ENCODE data around the gene TBRG1.

The TBRG1 gene

GRCh38 chr11:124622531-124623451, at the start of gene TBRG1:
Gene TBRG1 (plus strand): TSS chr11:124622864. CDS start chr11:124623084, 220 bp downstream.
- TF ChIP-seq SUZ12 (IDR thresholded peaks at IDR 0.05; ENCODE audit: extremely low read depth, insufficient read depth, insufficient read length) (no peak), ZNF274 (IDR thresholded peaks at IDR 0.05; ENCODE audit: low read depth, low read length) (no peak), YY1 (IDR thresholded peaks at IDR 0.05; ENCODE audit: insufficient read depth, insufficient read length) (no peak)
- no peaks in the 10 kb centered on the region for H3K27me3 ChIP-seq (ENCODE audit: insufficient read depth, insufficient read length)
- DNase-seq (ENCODE audit: low read depth, low spot score): peak; percentile 84

GRCh38 chr11:124577716-124578427, 44.8 kb upstream of the TBRG1 start:
- Histone ChIP-seq H3K9ac (ENCODE audit: insufficient read length, low read depth) (no peak overlapping the region), H3K4me3 (ENCODE audit: insufficient read length, low read depth) (no peak overlapping the region), H3K9me3 (ENCODE audit: insufficient read depth, low read length) (no peaks in the 10 kb centered on the region), H3K27me3 (ENCODE audit: insufficient read depth, insufficient read length) (no peaks in the 10 kb centered on the region), H3K36me3 (ENCODE audit: insufficient read depth, insufficient read length, low read length) (no peaks in the 10 kb centered on the region), H3K4me1 (ENCODE audit: insufficient read depth, insufficient read length) (no peaks in the 10 kb centered on the region)
- no peak for TF ChIP-seq YY1 (IDR thresholded peaks at IDR 0.05; ENCODE audit: insufficient read depth, insufficient read length)
- no peak for TF ChIP-seq SUZ12 (IDR thresholded peaks at IDR 0.05; ENCODE audit: extremely low read depth, insufficient read depth, insufficient read length)
- TF ChIP-seq ZNF274 (IDR thresholded peaks at IDR 0.05; ENCODE audit: low read depth, low read length): no peak
- no peak for DNase-seq (ENCODE audit: low read depth, low spot score)

More at GRCh38 chr11:124622531-124623451, at the start of gene TBRG1:
- Histone ChIP-seq H3K9me3 (ENCODE audit: insufficient read depth, low read length) (no peaks in the 10 kb centered on the region), H3K36me3 (ENCODE audit: insufficient read depth, insufficient read length, low read length) (peaks cover 36% of the 10 kb centered on the region), H3K4me1 (ENCODE audit: insufficient read depth, insufficient read length) (no peaks in the 10 kb centered on the region), H3K4me3 (ENCODE audit: insufficient read length, low read depth) (peak within 1 kb of the TSS; percentile 90), H3K9ac (ENCODE audit: insufficient read length, low read depth) (peak within 1 kb of the TSS; percentile 88)

GRCh38 chr11:124578761-124579160, 43.9 kb upstream of the TBRG1 start:
- H3K4me1 ChIP-seq (ENCODE audit: insufficient read depth, insufficient read length): no peaks in the 10 kb centered on the region
- no peak overlapping the region for H3K9ac ChIP-seq (ENCODE audit: insufficient read length, low read depth)
- no peak overlapping the region for H3K4me3 ChIP-seq (ENCODE audit: insufficient read length, low read depth)
- TF ChIP-seq YY1 (IDR thresholded peaks at IDR 0.05; ENCODE audit: insufficient read depth, insufficient read length) (no peak), SUZ12 (IDR thresholded peaks at IDR 0.05; ENCODE audit: extremely low read depth, insufficient read depth, insufficient read length) (no peak), ZNF274 (IDR thresholded peaks at IDR 0.05; ENCODE audit: low read depth, low read length) (no peak)
- no peaks in the 10 kb centered on the region for H3K36me3 ChIP-seq (ENCODE audit: insufficient read depth, insufficient read length, low read length)
- no peak for DNase-seq (ENCODE audit: low read depth, low spot score)
- H3K9me3 ChIP-seq (ENCODE audit: insufficient read depth, low read length): no peaks in the 10 kb centered on the region
- no peaks in the 10 kb centered on the region for H3K27me3 ChIP-seq (ENCODE audit: insufficient read depth, insufficient read length)

- TF ChIP-seq SUZ12 (IDR thresholded peaks at IDR 0.05; ENCODE audit: extremely low read depth, insufficient read depth, insufficient read length) (no peak), YY1 (IDR thresholded peaks at IDR 0.05; ENCODE audit: insufficient read depth, insufficient read length) (no peak), ZNF274 (IDR thresholded peaks at IDR 0.05; ENCODE audit: low read depth, low read length) (no peak)
These were observed 40.8 kb upstream of the TBRG1 start for GRCh38 chr11:124581817-124582216.

GRCh38 chr11:124582565-124582964, 40.1 kb upstream of the TBRG1 start:
- Histone ChIP-seq H3K27me3 (ENCODE audit: insufficient read depth, insufficient read length) (no peaks in the 10 kb centered on the region), H3K4me1 (ENCODE audit: insufficient read depth, insufficient read length) (no peaks in the 10 kb centered on the region), H3K36me3 (ENCODE audit: insufficient read depth, insufficient read length, low read length) (no peaks in the 10 kb centered on the region), H3K9ac (ENCODE audit: insufficient read length, low read depth) (no peak overlapping the region), H3K9me3 (ENCODE audit: insufficient read depth, low read length) (no peaks in the 10 kb centered on the region), H3K4me3 (ENCODE audit: insufficient read length, low read depth) (no peak overlapping the region)
- TF ChIP-seq SUZ12 (IDR thresholded peaks at IDR 0.05; ENCODE audit: extremely low read depth, insufficient read depth, insufficient read length): no peak
- no peak for TF ChIP-seq ZNF274 (IDR thresholded peaks at IDR 0.05; ENCODE audit: low read depth, low read length)
- TF ChIP-seq YY1 (IDR thresholded peaks at IDR 0.05; ENCODE audit: insufficient read depth, insufficient read length): no peak
- DNase-seq (ENCODE audit: low read depth, low spot score): no peak

More at GRCh38 chr11:124581817-124582216, 40.8 kb upstream of the TBRG1 start:
- Histone ChIP-seq H3K36me3 (ENCODE audit: insufficient read depth, insufficient read length, low read length) (no peaks in the 10 kb centered on the region), H3K27me3 (ENCODE audit: insufficient read depth, insufficient read length) (no peaks in the 10 kb centered on the region), H3K4me3 (ENCODE audit: insufficient read length, low read depth) (no peak overlapping the region), H3K9ac (ENCODE audit: insufficient read length, low read depth) (no peak overlapping the region), H3K4me1 (ENCODE audit: insufficient read depth, insufficient read length) (no peaks in the 10 kb centered on the region), H3K9me3 (ENCODE audit: insufficient read depth, low read length) (no peaks in the 10 kb centered on the region)
- no peak for DNase-seq (ENCODE audit: low read depth, low spot score)

- no peaks in the 10 kb centered on the region for H3K27me3 ChIP-seq (ENCODE audit: insufficient read depth, insufficient read length)
- H3K9ac ChIP-seq (ENCODE audit: insufficient read length, low read depth): no peak overlapping the region
- H3K4me1 ChIP-seq (ENCODE audit: insufficient read depth, insufficient read length): no peaks in the 10 kb centered on the region
- H3K4me3 ChIP-seq (ENCODE audit: insufficient read length, low read depth): no peak overlapping the region
- H3K36me3 ChIP-seq (ENCODE audit: insufficient read depth, insufficient read length, low read length): no peaks in the 10 kb centered on the region
- TF ChIP-seq YY1 (IDR thresholded peaks at IDR 0.05; ENCODE audit: insufficient read depth, insufficient read length): no peak
- TF ChIP-seq SUZ12 (IDR thresholded peaks at IDR 0.05; ENCODE audit: extremely low read depth, insufficient read depth, insufficient read length): no peak
- TF ChIP-seq ZNF274 (IDR thresholded peaks at IDR 0.05; ENCODE audit: low read depth, low read length): no peak
- H3K9me3 ChIP-seq (ENCODE audit: insufficient read depth, low read length): no peaks in the 10 kb centered on the region
- no peak for DNase-seq (ENCODE audit: low read depth, low spot score)
These were observed 38.9 kb upstream of the TBRG1 start for GRCh38 chr11:124583781-124584180.

All from NT2/D1 (cell line).